HG03460 (cell line): ENCODE measurements around the gene XRCC6.
"Not testable (repeated sequence)": the region's sequence is repeated elsewhere in the genome, so short reads cannot be mapped to it uniquely, and the experiment has no call there.

Experiments used
- ATAC-seq: cut with Tn5 transposase; IDR thresholded peaks from one replicate; pipeline ENCODE4 v1.9.1; 2021; ENCODE audit not compliant: unreplicated experiment

XRCC6 gene

DNA sequence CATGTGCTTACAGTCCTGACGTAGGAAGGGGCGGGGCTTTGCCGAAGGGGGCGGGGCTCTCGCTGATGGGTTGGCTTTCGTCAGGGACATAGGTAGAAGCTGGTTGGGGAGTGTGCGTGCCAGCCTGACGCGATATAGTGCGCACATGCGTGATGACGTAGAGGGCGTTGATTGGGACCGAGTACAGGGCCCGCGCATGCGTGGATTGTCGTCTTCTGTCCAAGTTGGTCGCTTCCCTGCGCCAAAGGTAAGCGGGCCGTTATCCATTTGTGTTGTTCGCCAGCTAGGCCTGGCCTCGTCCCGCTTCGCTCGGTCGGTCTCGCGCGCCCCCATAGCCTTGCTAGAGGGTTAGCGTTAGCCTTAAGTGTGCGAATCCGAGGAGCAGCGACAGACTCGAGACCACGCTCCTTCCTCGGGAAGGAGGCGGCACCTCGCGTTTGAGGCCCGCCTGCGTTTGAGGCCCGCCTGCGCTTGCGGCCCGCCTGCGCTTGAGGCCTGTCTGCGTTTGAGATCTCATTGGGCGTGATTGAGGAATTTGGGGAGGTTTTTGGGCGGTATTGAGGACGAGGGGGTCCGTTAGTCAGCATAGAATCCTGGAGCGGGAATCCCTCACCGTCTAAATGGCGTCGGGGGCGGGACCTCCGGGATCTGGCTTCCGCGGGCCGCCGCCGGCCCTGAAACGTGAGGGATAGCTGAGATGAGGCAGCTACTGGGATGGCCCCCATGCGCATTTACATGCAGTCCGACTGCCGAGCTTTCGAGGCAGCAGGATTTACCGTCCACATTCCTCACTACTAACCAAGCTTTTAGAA is at the start of gene XRCC6:
XRCC6 (plus strand) TSS at position 197 of the 812 bp plus-strand sequence. CDS start 710 bp downstream, outside the sequence.
- peak; percentile 84 for ATAC-seq

- ATAC-seq, result no peak
Observed at GRCh38 chr22:41571786-41572185, 49.3 kb upstream of the XRCC6 start.

- not testable (repeated sequence) for ATAC-seq
Observed at GRCh38 chr22:41572305-41572704, 48.8 kb upstream of the XRCC6 start.

DNA sequence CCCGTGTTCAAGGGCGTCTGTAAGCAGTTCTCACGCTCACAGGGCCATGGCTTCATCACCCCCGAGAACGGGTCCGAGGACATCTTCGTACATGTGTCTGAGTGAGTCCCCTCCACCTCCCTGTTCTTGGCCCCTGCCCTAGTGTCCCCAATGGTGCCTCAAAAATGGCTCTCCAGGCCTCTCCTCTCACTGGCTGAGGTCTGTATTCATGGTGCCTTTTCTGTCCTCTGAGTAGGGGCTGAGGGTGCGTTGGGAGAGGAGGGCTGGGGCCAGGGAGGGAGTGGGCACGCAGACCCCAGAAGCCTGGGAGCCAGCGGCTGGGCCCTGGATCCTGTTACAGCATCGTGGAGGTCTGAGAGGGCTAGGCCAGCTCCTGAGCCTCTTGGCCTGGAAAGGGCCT is 47.4 kb upstream of the XRCC6 start:
- ATAC-seq, result no peak

DNA sequence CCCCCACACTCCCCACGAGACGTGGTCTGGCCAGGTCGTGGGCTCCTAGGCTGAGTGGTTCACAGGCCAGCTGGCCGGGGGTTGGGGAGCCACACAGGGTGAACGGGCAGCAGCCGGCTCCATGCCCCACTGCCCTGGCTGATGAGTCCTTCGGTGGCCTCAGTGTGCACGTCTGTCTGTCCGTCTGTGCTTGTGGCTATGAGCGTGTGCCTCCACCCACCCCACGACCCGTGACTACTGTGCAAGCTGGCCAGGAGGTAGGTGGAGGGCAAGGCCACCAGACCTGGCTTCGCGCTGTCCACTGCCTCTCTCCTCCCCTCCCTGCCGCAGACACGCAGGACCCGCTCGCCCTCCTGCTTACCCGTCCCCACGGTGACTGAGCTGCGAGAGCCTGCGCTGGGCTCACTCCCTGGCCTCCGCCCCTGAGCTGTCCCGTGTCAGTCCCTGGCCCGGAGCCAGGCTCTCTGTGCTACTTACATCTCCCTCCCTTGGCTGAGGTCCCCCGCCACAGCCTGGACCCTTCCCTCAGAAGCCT is 46.2 kb upstream of the XRCC6 start:
- ATAC-seq, result no peak

GRCh38 chr22:41575533-41575932 is 45.6 kb upstream of the XRCC6 start:
- no peak for ATAC-seq

DNA sequence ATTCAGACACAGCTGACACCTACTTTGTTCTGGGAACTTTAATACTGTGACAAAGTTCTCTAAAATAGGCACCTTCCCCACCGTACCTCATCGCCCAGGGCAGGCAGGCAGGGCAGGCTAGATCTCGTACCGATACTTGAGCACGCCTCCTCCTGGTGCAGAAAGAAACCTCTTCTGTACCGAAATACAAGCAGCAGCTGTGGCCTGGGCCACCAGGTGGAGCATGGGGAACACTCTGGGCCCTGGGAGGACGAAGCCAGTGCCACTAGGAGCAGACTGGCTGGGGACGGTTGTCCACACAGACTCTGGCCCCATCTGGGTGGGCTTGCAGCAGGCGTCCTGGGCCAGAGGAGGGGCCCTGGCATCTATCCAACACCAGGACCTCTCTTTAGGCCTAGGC is 44.2 kb upstream of the XRCC6 start:
- ATAC-seq, result no peak

GRCh38 chr22:41578114-41578513 is 43.0 kb upstream of the XRCC6 start:
- no peak for ATAC-seq

DNA sequence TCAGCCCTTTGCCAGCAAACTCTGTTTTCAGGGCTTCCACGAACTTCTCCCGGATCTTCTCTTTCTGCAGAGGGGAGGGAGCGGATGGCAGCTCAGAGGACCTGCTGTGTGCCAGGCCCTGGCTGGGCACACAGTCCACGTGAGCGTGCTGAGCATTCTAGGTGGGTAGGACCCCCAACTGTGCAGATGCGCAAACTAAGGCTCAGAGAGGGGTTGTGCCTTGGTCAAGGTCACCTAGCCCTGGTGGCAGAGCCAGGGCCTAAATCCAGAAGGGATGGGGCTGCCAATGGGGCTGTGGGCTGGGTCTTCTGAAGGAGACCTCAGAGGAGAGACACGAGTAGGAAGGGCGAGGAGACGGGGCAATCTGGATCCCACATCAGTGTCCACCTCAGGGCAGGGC is 42.3 kb upstream of the XRCC6 start:
- ATAC-seq, result no peak

DNA sequence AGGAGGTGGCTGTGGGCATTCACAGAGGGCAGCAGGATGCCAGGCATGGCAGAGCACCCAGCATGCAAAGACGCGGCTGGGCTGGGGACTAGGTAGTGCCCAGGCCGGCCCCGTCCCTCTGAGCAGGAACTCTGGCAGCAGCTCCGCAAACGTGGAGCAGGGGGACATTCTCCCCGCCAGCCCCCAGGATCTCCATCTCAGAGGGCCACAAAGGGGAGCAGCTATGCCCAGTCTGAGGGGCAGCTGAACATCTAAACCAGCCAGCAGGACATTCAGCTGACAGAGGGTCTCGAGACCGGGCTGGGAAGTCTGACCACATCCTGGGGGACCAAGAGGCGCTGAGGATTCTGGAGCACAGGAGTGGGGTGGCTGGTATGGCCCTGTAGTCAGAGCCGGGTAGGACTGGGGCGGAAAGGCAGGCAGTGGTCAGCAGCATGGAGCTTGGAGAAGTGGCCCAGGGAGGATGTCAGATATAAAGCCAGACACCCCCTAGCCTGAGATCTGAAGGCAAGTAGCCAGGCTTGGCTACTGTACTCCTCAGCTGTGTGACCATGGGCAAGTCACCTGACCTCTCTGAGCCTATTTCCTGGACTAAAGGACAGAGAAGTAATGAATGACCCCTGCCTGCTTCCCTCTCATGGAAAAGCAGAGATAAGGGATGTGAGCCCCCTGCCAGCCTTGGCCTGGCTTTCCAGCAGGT is 41.6 kb upstream of the XRCC6 start:
- no peak for ATAC-seq

DNA sequence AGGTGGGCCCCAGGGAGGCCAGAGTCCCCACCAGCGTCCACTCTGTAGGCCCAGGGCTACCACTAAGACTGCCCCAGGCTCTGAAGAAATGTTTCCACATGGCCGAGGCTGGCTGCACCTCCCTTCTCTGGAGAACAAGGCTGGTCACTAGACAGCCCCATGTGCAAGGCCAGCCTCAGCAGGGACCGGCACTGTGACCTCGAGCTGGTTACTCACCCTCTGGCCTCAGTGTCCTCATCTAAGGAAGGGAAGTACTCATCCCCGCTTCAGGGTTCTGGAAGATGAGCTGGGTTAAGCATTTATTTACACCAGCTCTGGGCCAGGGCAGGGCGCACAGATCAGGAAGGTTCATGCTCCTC is 41.1 kb upstream of the XRCC6 start:
- ATAC-seq, result no peak

- no peak for ATAC-seq
Observed at GRCh38 chr22:41582694-41583093, 38.4 kb upstream of the XRCC6 start.

DNA sequence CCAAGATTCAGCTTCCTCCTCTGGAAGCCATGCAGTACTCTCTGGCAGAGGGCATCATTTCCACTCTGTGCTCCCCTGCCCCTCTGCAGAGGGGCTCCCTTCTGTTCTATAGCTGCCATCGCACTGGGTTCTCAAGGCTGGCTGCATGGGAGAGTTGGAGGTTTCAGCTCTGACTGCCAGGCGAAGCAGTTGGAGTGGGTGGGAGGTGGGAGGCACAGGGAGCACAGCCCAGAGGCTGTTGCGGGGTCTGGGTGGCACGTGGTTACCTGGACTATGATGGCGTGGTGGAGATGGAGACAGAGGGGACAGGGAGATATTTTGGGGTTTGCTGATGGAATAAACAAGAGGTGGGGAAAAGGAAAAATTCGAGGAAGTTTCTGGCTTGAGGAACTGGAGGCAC is 36.2 kb upstream of the XRCC6 start:
- no peak for ATAC-seq

GRCh38 chr22:41585898-41586297 is 35.2 kb upstream of the XRCC6 start:
- no peak for ATAC-seq

DNA sequence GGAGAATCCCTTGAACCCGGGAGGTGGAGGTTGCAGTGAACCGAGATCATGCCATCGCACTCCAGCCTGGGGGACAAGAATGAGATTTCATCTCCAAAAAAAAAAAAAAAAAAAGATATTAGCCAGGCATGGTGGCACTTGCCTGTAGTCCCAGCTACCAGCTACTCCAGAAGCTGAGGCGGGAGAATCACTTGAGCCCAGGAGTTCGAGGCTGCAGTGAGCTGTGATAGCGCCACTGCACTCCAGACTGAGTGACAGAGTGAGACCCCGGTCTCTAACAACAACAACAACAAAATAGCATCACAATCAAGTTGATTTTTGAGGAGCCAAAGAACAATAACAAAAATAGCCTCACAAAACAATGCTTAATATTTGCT is 33.8 kb upstream of the XRCC6 start:
- ATAC-seq, result no peak

DNA sequence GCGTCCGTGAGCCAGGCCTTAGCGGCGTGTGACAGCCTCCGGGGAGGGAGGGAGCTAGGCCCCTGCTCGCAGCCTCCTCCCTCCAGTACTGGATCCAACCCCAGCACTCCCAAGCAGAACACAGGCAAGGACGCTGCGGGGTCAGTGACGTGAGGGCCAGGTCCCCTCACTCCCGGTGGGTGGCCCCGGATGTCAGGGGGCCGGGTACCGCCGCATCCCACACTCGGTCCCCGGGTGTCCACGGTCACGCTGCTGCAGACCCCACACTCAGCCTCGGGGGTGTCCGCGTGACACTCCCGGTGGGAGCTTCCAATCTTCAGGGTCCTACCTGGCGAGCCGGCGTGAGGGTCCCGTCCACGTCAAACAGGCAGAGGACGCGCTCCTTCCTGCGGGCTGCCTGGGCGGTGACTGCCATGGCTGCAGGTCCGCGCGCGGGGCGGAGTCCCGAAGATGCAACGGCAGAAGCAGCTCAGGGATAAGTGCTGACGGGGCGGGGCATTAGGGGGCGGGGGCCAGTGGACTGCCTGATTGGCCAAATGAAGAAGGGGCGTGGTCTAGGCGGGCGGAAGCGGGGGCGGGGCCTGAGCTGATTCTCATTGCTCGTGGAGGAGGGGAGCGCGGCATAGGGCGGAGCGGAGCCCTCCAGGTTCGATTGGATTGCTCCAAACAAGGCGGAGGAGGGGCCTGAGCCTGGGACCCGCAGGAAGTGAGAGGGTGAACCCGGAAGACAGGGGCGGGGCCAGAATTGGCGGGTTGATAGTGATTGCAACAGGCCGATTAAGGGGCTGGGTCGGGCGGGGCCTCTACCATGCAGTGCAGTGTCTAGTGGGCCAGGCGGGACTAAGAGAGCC is 31.5 kb upstream of the XRCC6 start, which contains the start of gene PMM1:
PMM1 (minus strand) TSS at position 450 of the 851 bp plus-strand sequence; CDS start at position 415, 35 bp downstream.
- ATAC-seq, result peak; percentile 94

DNA sequence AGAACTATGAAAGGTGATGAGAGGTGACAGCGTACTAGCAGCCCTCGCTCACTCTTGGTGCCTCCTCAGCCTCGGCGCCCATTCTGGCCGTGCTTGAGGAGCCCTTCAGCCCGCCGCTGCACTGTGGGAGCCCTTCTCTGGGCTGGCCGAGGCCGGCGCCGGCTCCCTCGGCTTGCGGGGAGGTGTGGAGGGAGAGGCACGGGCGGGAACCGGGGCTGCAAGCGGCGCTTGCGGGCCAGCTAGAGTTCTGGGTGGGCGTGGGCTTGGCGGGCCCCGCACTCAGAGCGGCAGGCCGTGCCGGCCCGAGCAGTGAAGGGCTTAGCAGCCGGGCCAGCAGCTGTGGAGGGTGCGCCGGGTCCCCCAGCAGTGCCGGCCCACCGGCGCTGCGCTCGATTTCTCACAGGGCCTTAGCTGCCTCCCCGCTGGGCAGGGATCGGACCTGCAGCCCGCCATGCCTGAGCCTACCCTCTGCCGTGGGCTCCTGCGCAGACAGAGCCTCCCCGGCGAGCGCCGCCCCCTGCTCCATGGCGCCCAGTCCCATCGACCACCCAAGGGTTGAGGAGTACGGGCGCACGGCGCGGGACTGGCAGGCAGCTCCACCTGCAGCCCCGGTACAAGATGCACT is 27.6 kb upstream of the XRCC6 start:
- not testable (repeated sequence) for ATAC-seq

DNA sequence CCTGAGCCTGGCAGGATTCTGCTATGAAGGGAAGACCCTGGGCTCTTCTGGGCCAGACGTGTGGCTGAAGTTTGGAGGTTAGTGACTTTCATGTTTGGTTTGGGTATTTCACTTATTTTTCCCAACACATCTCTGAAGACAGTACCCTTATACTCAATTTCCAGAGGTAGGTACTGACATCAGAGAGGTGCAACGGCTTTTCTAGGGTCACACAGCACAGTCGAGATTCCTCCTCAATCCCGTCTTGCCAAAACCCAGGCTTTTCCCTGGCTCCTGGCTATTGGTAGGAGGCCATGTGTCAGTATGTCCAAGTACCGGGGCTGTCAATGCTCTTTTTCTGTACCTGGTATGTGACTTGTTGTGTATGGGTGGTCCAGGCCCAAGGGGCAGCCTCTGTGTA is 25.4 kb upstream of the XRCC6 start:
- no peak for ATAC-seq

DNA sequence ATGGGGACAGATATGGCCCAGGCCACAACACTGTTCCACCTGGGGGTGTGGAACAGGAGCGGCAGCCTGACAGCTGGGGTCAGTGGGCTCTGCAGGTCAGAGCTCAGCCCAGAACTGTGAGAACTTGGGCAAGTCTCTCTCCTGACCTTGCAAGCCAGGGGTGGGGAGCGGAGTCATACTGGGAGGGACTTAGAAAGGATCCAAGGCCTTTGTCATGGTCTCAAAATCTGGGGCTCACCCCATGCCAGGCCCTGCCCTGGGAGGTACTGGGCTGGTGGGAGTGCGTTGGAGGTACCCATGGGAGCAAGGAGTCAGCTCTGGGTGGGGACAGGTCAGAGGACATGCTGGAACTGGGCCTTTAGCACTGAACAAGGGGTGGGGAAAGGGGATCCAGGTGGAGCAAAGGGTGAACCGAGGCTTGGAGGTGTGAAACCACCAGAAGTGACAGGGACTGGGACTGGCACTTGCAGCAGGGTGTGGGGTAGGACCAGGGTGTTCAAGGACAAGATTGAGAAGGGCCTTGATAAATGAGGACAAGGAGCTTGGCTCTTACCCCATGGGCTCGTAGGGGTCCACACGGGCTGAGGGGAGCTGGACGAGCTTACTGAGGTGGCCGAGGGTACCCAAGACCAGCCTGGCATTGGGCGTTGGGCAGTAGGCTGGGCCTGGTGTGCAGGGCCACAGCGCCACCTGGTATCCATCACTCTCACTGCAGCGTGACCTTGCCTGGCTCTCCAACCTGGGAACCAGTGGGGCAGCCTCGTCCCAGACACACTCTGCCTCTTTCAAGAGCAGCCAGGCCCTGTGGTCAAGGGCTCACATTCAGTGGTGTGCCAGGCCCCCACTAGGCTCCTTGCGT is 24.1 kb upstream of the XRCC6 start:
- no peak for ATAC-seq

DNA sequence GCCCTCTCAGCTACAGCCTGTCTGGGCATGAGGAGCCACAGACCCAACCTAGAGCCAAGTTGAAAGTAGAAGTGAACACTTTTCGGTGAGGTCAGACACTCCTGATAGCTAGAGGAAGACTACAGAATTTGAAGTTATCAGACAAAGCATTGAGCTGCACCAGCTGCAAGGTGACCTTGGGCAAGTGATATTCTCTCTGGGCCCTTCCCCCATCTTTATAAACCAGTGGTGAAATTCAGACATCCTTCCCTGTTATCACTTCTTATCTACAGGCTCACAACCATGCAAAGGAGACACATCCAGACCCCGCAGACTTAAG is 23.5 kb upstream of the XRCC6 start:
- no peak for ATAC-seq
